Thyroid gland (tissue), 4 donors: ENCODE measurements around the gene DDX24. TPM values are rescaled to one million over a fixed set of nuclear protein-coding genes. Genes with fewer than 3 reads are reported as not detected.

Source experiments
- DNase-seq, 2 donors: peaks; one replicate each; pipeline ENCODE4 v3.0.0-alpha.2; 2019
- H3K27ac ChIP-seq, 3 donors: fragments of 200-600 bp; sonication (generic); 1 replicate in 2 of 3; 2 replicates in 1 of 3; pipeline ENCODE4 v1.5.1; 2016 to 2019; ENCODE audit warnings: mild to moderate bottlenecking in 1 of 3, moderate library complexity in 1 of 3
- H3K27me3 ChIP-seq: fragments of 200-600 bp; sonication (generic); one replicate; pipeline ENCODE4 v1.5.1; 2019
- H3K36me3 ChIP-seq, 2 donors: fragments of 200-600 bp; sonication (generic); one replicate each; pipeline ENCODE4 v1.5.1; 2016 to 2019
- H3K4me1 ChIP-seq, 2 donors: fragments of 200-600 bp; sonication (generic); one replicate each; pipeline ENCODE4 v1.5.1; 2017 to 2019
- H3K4me3 ChIP-seq, 3 donors: fragments of 200-600 bp; sonication (generic); replicated peaks in 1 of 3; 1 replicate in 2 of 3; 2 replicates in 1 of 3; pipeline ENCODE4 v1.5.1; 2016; ENCODE audit warnings: mild to moderate bottlenecking in 1 of 3
- H3K9me3 ChIP-seq: fragments of 200-600 bp; sonication (generic); one replicate; pipeline ENCODE4 v1.5.1; 2017
- POLR2A ChIP-seq, 2 donors: fragments of 450-650 bp; IDR thresholded peaks; one replicate each; pipeline ENCODE4 v1.6.1; 2017; ENCODE audit warnings: antibody characterized with exemption in 2 of 2, mild to moderate bottlenecking in 2 of 2, moderate library complexity in 1 of 2
- WGBS, 2 donors: methylation state at CpG; one replicate each; pipeline ENCODE4 v1.1.5; 2017; 5-methylcytosine and 5-hydroxymethylcytosine counted together
- intact Hi-C: fragments of 100-400 bp; cut with DNase I; formaldehyde crosslinking; loops from one replicate; pipeline ENCODE4 v1.15.1; 2023
- total RNA-seq, 4 donors: library from RNA; depleted of rRNA; stranded (reverse); fragments of >200 nt; gene quantifications; one replicate each; pipeline ENCODE4 v1.2.3, GENCODE V29; 2016
- TF ChIP-seq, protein P1 (sequence below), 6 experiments: fragments of 200-600 bp in 3 of 6; fragments of 450-650 bp in 3 of 6; sonication (generic) in 3 of 6; IDR thresholded peaks; one replicate each; pipeline ENCODE4 v1.5.1; 2016 to 2019; ENCODE audit warnings: antibody characterized with exemption in 6 of 6, mild to moderate bottlenecking in 2 of 6, inconsistent platforms in 1 of 6, moderate library complexity in 1 of 6

DDX24 gene
- total RNA-seq, 4 donors from 2014 or later: 139 to 209 (median 193) TPM

DNA sequence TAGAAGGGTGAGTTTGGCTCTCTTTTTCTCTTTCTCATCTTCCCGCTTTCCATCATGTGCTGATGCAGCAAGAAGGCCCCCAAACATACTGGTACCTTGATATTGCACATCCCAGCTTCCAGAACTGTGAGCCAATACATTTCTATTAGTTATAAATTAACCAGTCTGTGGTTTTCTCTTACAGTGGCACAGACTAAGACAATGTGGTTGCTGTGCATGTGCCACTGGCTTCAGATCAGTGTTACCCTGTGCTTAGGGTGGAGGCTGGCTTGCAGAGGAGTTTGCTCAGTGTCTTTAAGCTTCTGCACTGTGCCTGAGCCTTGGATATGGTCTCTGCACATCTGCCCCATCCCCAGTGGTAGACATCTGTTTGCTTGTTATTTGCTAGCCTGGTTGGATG, 42.9 kb upstream of the DDX24 start:
- Histone ChIP-seq H3K4me3 (no peak overlapping the region), H3K27me3 (no peaks in the 10 kb centered on the region), H3K4me1 (peaks cover 2% of the 10 kb centered on the region in 2 donors), H3K36me3 (no peaks in the 10 kb centered on the region), H3K27ac (no peak overlapping the region), H3K9me3 (no peaks in the 10 kb centered on the region)
- no peak for DNase-seq
- WGBS, 2 donors: 100% methylated on average over 1 of the region's 1 CpG
- intact Hi-C loops: no loop called here
- TF ChIP-seq, protein P1, sequence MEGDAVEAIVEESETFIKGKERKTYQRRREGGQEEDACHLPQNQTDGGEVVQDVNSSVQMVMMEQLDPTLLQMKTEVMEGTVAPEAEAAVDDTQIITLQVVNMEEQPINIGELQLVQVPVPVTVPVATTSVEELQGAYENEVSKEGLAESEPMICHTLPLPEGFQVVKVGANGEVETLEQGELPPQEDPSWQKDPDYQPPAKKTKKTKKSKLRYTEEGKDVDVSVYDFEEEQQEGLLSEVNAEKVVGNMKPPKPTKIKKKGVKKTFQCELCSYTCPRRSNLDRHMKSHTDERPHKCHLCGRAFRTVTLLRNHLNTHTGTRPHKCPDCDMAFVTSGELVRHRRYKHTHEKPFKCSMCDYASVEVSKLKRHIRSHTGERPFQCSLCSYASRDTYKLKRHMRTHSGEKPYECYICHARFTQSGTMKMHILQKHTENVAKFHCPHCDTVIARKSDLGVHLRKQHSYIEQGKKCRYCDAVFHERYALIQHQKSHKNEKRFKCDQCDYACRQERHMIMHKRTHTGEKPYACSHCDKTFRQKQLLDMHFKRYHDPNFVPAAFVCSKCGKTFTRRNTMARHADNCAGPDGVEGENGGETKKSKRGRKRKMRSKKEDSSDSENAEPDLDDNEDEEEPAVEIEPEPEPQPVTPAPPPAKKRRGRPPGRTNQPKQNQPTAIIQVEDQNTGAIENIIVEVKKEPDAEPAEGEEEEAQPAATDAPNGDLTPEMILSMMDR (IDR thresholded peaks at IDR 0.05): no peak
- TF ChIP-seq POLR2A (IDR thresholded peaks at IDR 0.05): no peak

DNA sequence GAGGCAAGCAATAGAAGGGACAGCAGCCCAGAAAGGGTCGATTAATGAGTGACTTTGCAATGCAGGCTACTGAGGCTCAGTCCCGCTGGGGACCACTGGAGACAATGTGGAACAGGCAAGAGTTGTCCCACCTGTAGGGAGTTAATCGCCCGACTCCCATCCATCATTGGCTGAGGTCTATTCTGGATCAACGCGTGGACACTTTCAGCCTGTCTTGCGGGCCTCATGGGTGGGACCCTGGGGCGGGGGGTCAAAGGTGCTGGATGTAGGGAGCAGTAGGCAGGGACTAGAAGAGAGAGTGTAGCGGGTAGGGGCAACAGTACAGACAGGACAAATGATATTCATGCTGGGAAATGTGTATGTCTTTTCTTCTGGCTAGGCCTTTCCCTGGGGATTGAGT, 42.3 kb upstream of the DDX24 start:
- H3K9me3 ChIP-seq: no peaks in the 10 kb centered on the region
- H3K27ac ChIP-seq: no peak overlapping the region
- H3K36me3 ChIP-seq: no peaks in the 10 kb centered on the region
- 87 to 93% methylated on average over 9 of the region's 9 CpGs for WGBS, 2 donors
- H3K4me3 ChIP-seq: no peak overlapping the region
- no peak for TF ChIP-seq POLR2A (IDR thresholded peaks at IDR 0.05)
- TF ChIP-seq, protein P1 (IDR thresholded peaks at IDR 0.05): no peak
- intact Hi-C loops: no loop called here
- no peaks in the 10 kb centered on the region for H3K27me3 ChIP-seq
- DNase-seq: no peak
- no peaks in the 10 kb centered on the region for H3K4me1 ChIP-seq

GRCh38 chr14:94122438-94122837, 41.4 kb upstream of the DDX24 start:
- intact Hi-C loops: no loop called here
- Histone ChIP-seq H3K36me3 (no peaks in the 10 kb centered on the region), H3K27me3 (no peaks in the 10 kb centered on the region), H3K4me3 (no peak overlapping the region), H3K27ac (no peak overlapping the region), H3K4me1 (no peaks in the 10 kb centered on the region), H3K9me3 (no peaks in the 10 kb centered on the region)
- WGBS, 2 donors: 60 to 72% methylated on average over 3 of the region's 3 CpGs
- TF ChIP-seq, protein P1 (IDR thresholded peaks at IDR 0.05): no peak
- no peak for TF ChIP-seq POLR2A (IDR thresholded peaks at IDR 0.05)
- DNase-seq: no peak

DNA sequence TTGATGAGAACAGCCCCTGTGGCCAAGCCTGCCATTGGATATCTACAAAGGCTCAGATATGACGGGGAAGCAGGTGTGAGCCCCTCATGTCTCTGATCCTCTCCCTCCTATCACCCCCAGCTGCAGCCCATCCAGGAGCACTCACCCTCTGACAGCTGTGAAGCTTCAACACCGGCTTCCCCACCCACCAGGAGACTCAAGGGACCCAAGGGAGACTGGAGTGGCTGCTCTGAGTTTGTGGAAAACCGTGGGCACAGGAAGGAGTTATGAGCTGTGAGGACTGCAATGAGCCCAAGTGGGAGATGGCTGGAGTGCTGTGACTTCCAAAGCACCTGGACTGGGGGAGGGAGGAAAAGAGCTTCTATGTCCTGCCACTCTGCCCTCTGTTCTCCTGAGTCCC, 40.5 kb upstream of the DDX24 start:
- DNase-seq: no peak
- intact Hi-C loops: no loop called here
- H3K4me1 ChIP-seq: no peaks in the 10 kb centered on the region
- no peak overlapping the region for H3K4me3 ChIP-seq
- WGBS, 2 donors: 44 to 72% methylated on average over 3 of the region's 3 CpGs
- no peak overlapping the region for H3K27ac ChIP-seq
- no peaks in the 10 kb centered on the region for H3K36me3 ChIP-seq
- H3K27me3 ChIP-seq: no peaks in the 10 kb centered on the region
- H3K9me3 ChIP-seq: no peaks in the 10 kb centered on the region
- TF ChIP-seq, protein P1 (IDR thresholded peaks at IDR 0.05): no peak
- no peak for TF ChIP-seq POLR2A (IDR thresholded peaks at IDR 0.05)

DNA sequence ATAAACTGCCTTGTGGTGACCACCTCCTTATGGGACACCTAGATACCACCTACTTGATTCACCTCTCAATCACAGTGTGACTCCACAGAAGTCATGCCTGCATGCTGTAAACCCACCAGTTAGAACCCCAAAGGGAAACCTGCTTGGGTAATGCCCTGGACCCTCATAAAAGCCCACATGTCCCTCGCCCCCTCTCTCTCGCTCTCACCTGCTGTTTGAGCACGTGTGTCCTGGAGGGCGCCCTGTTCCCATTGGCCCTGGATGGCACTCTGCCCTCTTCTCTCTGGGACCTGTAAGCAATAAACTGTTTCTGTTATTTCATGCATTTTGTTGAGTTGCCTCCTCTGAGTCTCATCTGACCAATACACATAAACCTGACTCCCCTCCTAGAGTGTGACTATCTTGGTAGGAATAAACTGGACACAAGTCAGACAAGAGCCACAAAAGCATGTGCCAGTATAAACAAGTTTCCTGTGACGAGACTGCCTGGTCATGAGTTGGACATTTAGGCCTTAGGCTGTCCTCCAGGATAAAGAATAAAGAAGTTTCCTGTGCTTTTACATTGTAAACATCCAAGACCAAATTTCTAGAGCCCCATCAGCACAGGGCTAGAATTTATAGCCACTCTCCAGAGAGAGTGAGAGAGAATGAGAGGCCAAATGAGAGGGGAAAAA, 39.8 kb upstream of the DDX24 start:
- Histone ChIP-seq H3K27ac (no peak overlapping the region), H3K4me1 (no peaks in the 10 kb centered on the region), H3K27me3 (no peaks in the 10 kb centered on the region), H3K9me3 (no peaks in the 10 kb centered on the region), H3K36me3 (no peaks in the 10 kb centered on the region), H3K4me3 (no peak overlapping the region)
- 87 to 89% methylated on average over 5 of the region's 5 CpGs for WGBS, 2 donors
- intact Hi-C loops: no loop called here
- no peak for DNase-seq
- TF ChIP-seq, protein P1 (IDR thresholded peaks at IDR 0.05): no peak
- no peak for TF ChIP-seq POLR2A (IDR thresholded peaks at IDR 0.05)
